Lung (tissue), 12 donors: ENCODE measurements around the gene GNA12. TPM values are rescaled to one million over a fixed set of nuclear protein-coding genes. Genes with fewer than 3 reads are reported as not detected.

ENCODE experiments used
- ATAC-seq: fragments of 200-7000 bp; cut with Tn5 transposase; one replicate; pipeline ENCODE4 v1.9.1; 2020; ENCODE audit warnings: moderate number of reproducible peaks; ENCODE audit not compliant: insufficient read depth, low FRiP score
- DNase-seq, 3 donors: peaks; one replicate each; pipeline ENCODE4 v3.0.0-alpha.2; 2013 to 2017
- H3K27ac ChIP-seq, 2 donors: one replicate each; pipeline ENCODE4 v1.5.1; 2013; ENCODE audit warnings: mild to moderate bottlenecking in 2 of 2, moderate library complexity in 2 of 2, control low read depth in 1 of 2, inconsistent platforms in 1 of 2, low read depth in 1 of 2, low read length in 1 of 2
- H3K27me3 ChIP-seq, 3 donors: one replicate each; pipeline ENCODE4 v1.5.1; 2013; ENCODE audit warnings: low read length in 2 of 3; ENCODE audit not compliant: control insufficient read depth in 3 of 3, insufficient read depth in 3 of 3
- H3K36me3 ChIP-seq, 4 donors: one replicate each; pipeline ENCODE4 v1.5.1; 2013; ENCODE audit warnings: low read length in 4 of 4, mild to moderate bottlenecking in 1 of 4, moderate library complexity in 1 of 4; ENCODE audit not compliant: control insufficient read depth in 4 of 4, insufficient read depth in 4 of 4
- H3K4me1 ChIP-seq, 5 donors: one replicate each; pipeline ENCODE4 v1.5.1; 2013; ENCODE audit warnings: low read length in 5 of 5, mild to moderate bottlenecking in 2 of 5, moderate library complexity in 1 of 5; ENCODE audit not compliant: control insufficient read depth in 5 of 5, insufficient read depth in 5 of 5
- H3K4me3 ChIP-seq: one replicate; pipeline ENCODE4 v1.5.1; 2013; ENCODE audit warnings: mild to moderate bottlenecking, control low read depth, moderate library complexity
- H3K9ac ChIP-seq, 2 donors: one replicate each; pipeline ENCODE4 v1.5.1; 2013; ENCODE audit warnings: low read length in 2 of 2, control low read depth in 1 of 2; ENCODE audit not compliant: insufficient read depth in 1 of 2
- H3K9me3 ChIP-seq, 4 donors: one replicate each; pipeline ENCODE4 v1.5.1; 2013; ENCODE audit warnings: low read length in 3 of 4, mild to moderate bottlenecking in 1 of 4, moderate library complexity in 1 of 4; ENCODE audit not compliant: control insufficient read depth in 4 of 4, insufficient read depth in 3 of 4
- CTCF ChIP-seq: IDR thresholded peaks from 2 replicates; pipeline ENCODE4 v1.5.1; 2012; ENCODE audit warnings: mild to moderate bottlenecking; ENCODE audit errors: control extremely low read depth, extremely low read depth
- WGBS, 2 donors: extraction: QIAGEN DNeasy Blood & Tissue Kit; methylation state at CpG; one replicate each; pipeline ENCODE4 v1.1.7; 2013; 5-methylcytosine and 5-hydroxymethylcytosine counted together
- polyA plus RNA-seq, 2 donors: library from polyadenylated mRNA; stranded (reverse); fragments of 200-250 nt; gene quantifications; one replicate each; pipeline ENCODE4 v1.2.1, GENCODE V29; 2013
- total RNA-seq, 2 donors: library from RNA; depleted of rRNA in 1 of 2; stranded (reverse); fragments of >200 nt in 1 of 2; gene quantifications; one replicate each; pipeline ENCODE4 v1.2.1, GENCODE V29; 2014 to 2021
- donor health status: control.
- donor health status: control.
- donor health status: Bipolar disorder and iron deficiency.
- donor health status: healthy.
- donor health status: DM: yes; HTN: yes; CAD: no.

GNA12 gene
- total and polyA plus RNA-seq, 4 donors = 11.0 to 51.9 (median 33.5) TPM

GRCh38 chr7:2838451-2838850, 5.7 kb downstream of the GNA12 start:
- DNase-seq = no peak
- Histone ChIP-seq H3K4me1 (peaks cover 11 to 25% (median 14%) of the 10 kb centered on the region in 5 donors), H3K9me3 (no peaks in the 10 kb centered on the region), H3K27ac (no peak overlapping the region), H3K36me3 (peaks cover 2 to 16% (median 10%) of the 10 kb centered on the region in 4 donors), H3K9ac (no peak overlapping the region), H3K27me3 (no peaks in the 10 kb centered on the region), H3K4me3 (no peak overlapping the region)
- no peak for ATAC-seq
- no peak for TF ChIP-seq CTCF
- WGBS, 2 donors = 83 to 98% methylated on average over 3 of the region's 3 CpGs

GRCh38 chr7:2837496-2837895, 6.6 kb downstream of the GNA12 start:
- H3K9me3 ChIP-seq = no peaks in the 10 kb centered on the region
- H3K27me3 ChIP-seq = no peaks in the 10 kb centered on the region
- no peak overlapping the region for H3K27ac ChIP-seq
- H3K9ac ChIP-seq = no peak overlapping the region
- 30 to 31% methylated on average over 3 of the region's 3 CpGs for WGBS, 2 donors
- H3K4me1 ChIP-seq = peaks cover 6 to 23% (median 9%) of the 10 kb centered on the region in 5 donors
- DNase-seq (no peak), ATAC-seq (no peak)
- no peak overlapping the region for H3K4me3 ChIP-seq
- no peak for TF ChIP-seq CTCF
- H3K36me3 ChIP-seq = peaks cover 2 to 16% (median 10%) of the 10 kb centered on the region in 4 donors

GRCh38 chr7:2834748-2835441, 9.2 kb downstream of the GNA12 start:
- DNase-seq (no peak), ATAC-seq (no peak)
- Histone ChIP-seq H3K4me1 (peaks cover 0 to 25% (median 6%) of the 10 kb centered on the region in 5 donors), H3K4me3 (no peak overlapping the region), H3K27me3 (no peaks in the 10 kb centered on the region), H3K9ac (no peak overlapping the region), H3K9me3 (no peaks in the 10 kb centered on the region), H3K27ac (no peak overlapping the region), H3K36me3 (peaks cover 4 to 16% (median 8%) of the 10 kb centered on the region in 4 donors)
- no peak for TF ChIP-seq CTCF
- whole genome bisulfite sequencing, 2 donors = 77 to 84% methylated on average over 17 of the region's 17 CpGs
